ENCODE data around the gene FGGY. TPM values are rescaled to one million over a fixed set of nuclear protein-coding genes. Genes with fewer than 3 reads are reported as not detected.
"Not testable (repeated sequence)": the region's sequence is repeated elsewhere in the genome, so short reads cannot be mapped to it uniquely, and the experiment has no call there.

Gene FGGY
- total RNA-seq, 2 donors from 2014 or later: 12.4 to 17.9 TPM

GRCh38 chr1:59352065-59352464 lies 55.2 kb downstream of the FGGY start:
- Mint-ChIP-seq H3K9me3 (no peaks in the 10 kb centered on the region), H3K36me3 (ENCODE audit: insufficient read depth in 2 of 2) (peaks cover 0 to 1% of the 10 kb centered on the region in 2 donors), H3K4me3 (no peak overlapping the region), H3K27ac (no peak overlapping the region), H3K27me3 (ENCODE audit: low read depth) (no peaks in the 10 kb centered on the region), H3K4me1 (ENCODE audit: low read depth) (peaks cover 22% of the 10 kb centered on the region)
- no peak for DNase-seq
- no peak for ATAC-seq (replicated peaks in 1 of 2)

GRCh38 chr1:59353453-59353852 lies 56.6 kb downstream of the FGGY start:
- H3K4me3 Mint-ChIP-seq: no peak overlapping the region
- no peaks in the 10 kb centered on the region for H3K27me3 Mint-ChIP-seq (ENCODE audit: low read depth)
- DNase-seq (no peak), ATAC-seq (replicated peaks in 1 of 2) (no peak)
- H3K36me3 Mint-ChIP-seq (ENCODE audit: insufficient read depth in 2 of 2): no peaks in the 10 kb centered on the region
- H3K27ac Mint-ChIP-seq: peak overlapping the region; percentile 32
- peaks cover 22% of the 10 kb centered on the region for H3K4me1 Mint-ChIP-seq (ENCODE audit: low read depth)
- no peaks in the 10 kb centered on the region for H3K9me3 Mint-ChIP-seq

- Mint-ChIP-seq H3K27ac (peak overlapping the region; percentile 68), H3K4me3 (peak overlapping the region in 1 of 2 donors; percentile 14), H3K4me1 (ENCODE audit: low read depth) (peaks cover 22% of the 10 kb centered on the region)
- not testable (repeated sequence) for DNase-seq; H3K36me3 Mint-ChIP-seq (ENCODE audit: insufficient read depth in 2 of 2); ATAC-seq (replicated peaks in 1 of 2); H3K9me3 Mint-ChIP-seq; H3K27me3 Mint-ChIP-seq (ENCODE audit: low read depth)
Observed at GRCh38 chr1:59354239-59354638, 57.3 kb downstream of the FGGY start.

GRCh38 chr1:59354709-59355337 lies 57.9 kb downstream of the FGGY start:
- Mint-ChIP-seq H3K4me3 (peak overlapping the region; percentile 14 to 27), H3K9me3 (no peaks in the 10 kb centered on the region), H3K4me1 (ENCODE audit: low read depth) (peaks cover 22% of the 10 kb centered on the region), H3K27ac (peak overlapping the region; percentile 69), H3K27me3 (ENCODE audit: low read depth) (no peaks in the 10 kb centered on the region), H3K36me3 (ENCODE audit: insufficient read depth in 2 of 2) (no peaks in the 10 kb centered on the region)
- ATAC-seq (replicated peaks in 1 of 2) (peak; percentile 87 to 91), DNase-seq (peak; percentile 45 to 57)

- H3K27ac Mint-ChIP-seq: peak overlapping the region; percentile 69
- no peaks in the 10 kb centered on the region for H3K36me3 Mint-ChIP-seq (ENCODE audit: insufficient read depth in 2 of 2)
- DNase-seq (no peak), ATAC-seq (replicated peaks in 1 of 2) (peak; percentile 77 to 80)
- H3K27me3 Mint-ChIP-seq (ENCODE audit: low read depth): no peaks in the 10 kb centered on the region
- no peak overlapping the region for H3K4me3 Mint-ChIP-seq
- H3K4me1 Mint-ChIP-seq (ENCODE audit: low read depth): peaks cover 22% of the 10 kb centered on the region
- no peaks in the 10 kb centered on the region for H3K9me3 Mint-ChIP-seq
Observed at GRCh38 chr1:59355361-59355760, 58.5 kb downstream of the FGGY start.

- H3K4me3 Mint-ChIP-seq: no peak overlapping the region
- no peaks in the 10 kb centered on the region for H3K36me3 Mint-ChIP-seq (ENCODE audit: insufficient read depth in 2 of 2)
- no peak overlapping the region for H3K27ac Mint-ChIP-seq
- H3K27me3 Mint-ChIP-seq (ENCODE audit: low read depth): no peaks in the 10 kb centered on the region
- H3K9me3 Mint-ChIP-seq: no peaks in the 10 kb centered on the region
- H3K4me1 Mint-ChIP-seq (ENCODE audit: low read depth): peaks cover 22% of the 10 kb centered on the region
- DNase-seq: no peak
- ATAC-seq (replicated peaks in 1 of 2): no peak
Observed at GRCh38 chr1:59356627-59357026, 59.7 kb downstream of the FGGY start.

GRCh38 chr1:59357645-59358320 lies 60.9 kb downstream of the FGGY start:
- no peaks in the 10 kb centered on the region for H3K27me3 Mint-ChIP-seq (ENCODE audit: low read depth)
- no peak overlapping the region for H3K27ac Mint-ChIP-seq
- DNase-seq (no peak), ATAC-seq (replicated peaks in 1 of 2) (no peak)
- no peak overlapping the region for H3K4me3 Mint-ChIP-seq
- peaks cover 22% of the 10 kb centered on the region for H3K4me1 Mint-ChIP-seq (ENCODE audit: low read depth)
- H3K9me3 Mint-ChIP-seq: no peaks in the 10 kb centered on the region
- H3K36me3 Mint-ChIP-seq (ENCODE audit: insufficient read depth in 2 of 2): peaks cover 0 to 2% of the 10 kb centered on the region in 2 donors

- ATAC-seq (replicated peaks in 1 of 2) (no peak), DNase-seq (no peak)
- Mint-ChIP-seq H3K4me3 (no peak overlapping the region), H3K36me3 (ENCODE audit: insufficient read depth in 2 of 2) (peaks cover 0 to 2% of the 10 kb centered on the region in 2 donors), H3K27ac (no peak overlapping the region), H3K27me3 (ENCODE audit: low read depth) (no peaks in the 10 kb centered on the region), H3K4me1 (ENCODE audit: low read depth) (peaks cover 14% of the 10 kb centered on the region), H3K9me3 (no peaks in the 10 kb centered on the region)
Observed at GRCh38 chr1:59359325-59359724, 62.4 kb downstream of the FGGY start.

- Mint-ChIP-seq H3K27me3 (ENCODE audit: low read depth) (no peaks in the 10 kb centered on the region), H3K36me3 (ENCODE audit: insufficient read depth in 2 of 2) (peaks cover 0 to 2% of the 10 kb centered on the region in 2 donors), H3K9me3 (no peaks in the 10 kb centered on the region), H3K4me3 (no peak overlapping the region), H3K27ac (no peak overlapping the region), H3K4me1 (ENCODE audit: low read depth) (peaks cover 5% of the 10 kb centered on the region)
- DNase-seq (no peak), ATAC-seq (replicated peaks in 1 of 2) (no peak)
Observed at GRCh38 chr1:59360170-59360569, 63.3 kb downstream of the FGGY start.

- H3K4me1 Mint-ChIP-seq (ENCODE audit: low read depth): no peaks in the 10 kb centered on the region
- peaks cover 0 to 2% of the 10 kb centered on the region in 2 donors for H3K36me3 Mint-ChIP-seq (ENCODE audit: insufficient read depth in 2 of 2)
- ATAC-seq (replicated peaks in 1 of 2) (no peak), DNase-seq (no peak)
- H3K27ac Mint-ChIP-seq: no peak overlapping the region
- H3K9me3 Mint-ChIP-seq: no peaks in the 10 kb centered on the region
- no peaks in the 10 kb centered on the region for H3K27me3 Mint-ChIP-seq (ENCODE audit: low read depth)
- H3K4me3 Mint-ChIP-seq: no peak overlapping the region
Observed at GRCh38 chr1:59360729-59361128, 63.8 kb downstream of the FGGY start.

GRCh38 chr1:59361766-59362165 lies 64.9 kb downstream of the FGGY start:
- DNase-seq (no peak), ATAC-seq (replicated peaks in 1 of 2) (no peak)
- H3K4me1 Mint-ChIP-seq (ENCODE audit: low read depth): no peaks in the 10 kb centered on the region
- no peak overlapping the region for H3K4me3 Mint-ChIP-seq
- no peak overlapping the region for H3K27ac Mint-ChIP-seq
- no peaks in the 10 kb centered on the region for H3K9me3 Mint-ChIP-seq
- H3K36me3 Mint-ChIP-seq (ENCODE audit: insufficient read depth in 2 of 2): peaks cover 0 to 2% of the 10 kb centered on the region in 2 donors
- no peaks in the 10 kb centered on the region for H3K27me3 Mint-ChIP-seq (ENCODE audit: low read depth)

GRCh38 chr1:59364037-59364436 lies 67.1 kb downstream of the FGGY start:
- Mint-ChIP-seq H3K36me3 (ENCODE audit: insufficient read depth in 2 of 2) (peaks cover 4% of the 10 kb centered on the region in 2 donors), H3K4me3 (no peak overlapping the region), H3K4me1 (ENCODE audit: low read depth) (no peaks in the 10 kb centered on the region), H3K9me3 (peaks cover 2 to 3% of the 10 kb centered on the region in 2 donors), H3K27ac (no peak overlapping the region), H3K27me3 (ENCODE audit: low read depth) (no peaks in the 10 kb centered on the region)
- DNase-seq (no peak), ATAC-seq (replicated peaks in 1 of 2) (no peak)

GRCh38 chr1:59366346-59366745 lies 69.5 kb downstream of the FGGY start:
- Mint-ChIP-seq H3K4me1 (ENCODE audit: low read depth) (no peaks in the 10 kb centered on the region), H3K36me3 (ENCODE audit: insufficient read depth in 2 of 2) (peaks cover 4% of the 10 kb centered on the region in 2 donors), H3K27me3 (ENCODE audit: low read depth) (no peaks in the 10 kb centered on the region), H3K9me3 (peaks cover 4 to 6% of the 10 kb centered on the region in 2 donors), H3K27ac (no peak overlapping the region), H3K4me3 (no peak overlapping the region)
- ATAC-seq (replicated peaks in 1 of 2) (no peak), DNase-seq (no peak)
